HL-60/S4 treated with phorbol 12-myristate 13-acetate at 8.2 ng/mL for 4 days and 3 days (cell line): ENCODE results near the gene SEMA6B.
"Not testable (repeated sequence)": the region's sequence is repeated elsewhere in the genome, so short reads cannot be mapped to it uniquely, and the experiment has no call there.

Source experiments
- in situ Hi-C: fragments of 300-500 bp; cut with MboI; formaldehyde crosslinking; loops from 2 replicates; pipeline ENCODE4 v1.15.0; 2022; ENCODE audit warnings: low sequenced_read_pairs

Gene SEMA6B

GRCh38 chr19:4559569-4559968 lies at the start of gene SEMA6B:
Gene SEMA6B (minus strand): TSS chr19:4559684. CDS start chr19:4558457, 1,227 bp downstream.
- in situ Hi-C loops, result no loop called here

- in situ Hi-C loops, result no loop called here
Observed at GRCh38 chr19:4606921-4607678, 47.6 kb upstream of the SEMA6B start.

GRCh38 chr19:4606181-4606580 lies 46.7 kb upstream of the SEMA6B start:
- in situ Hi-C loops, result no loop called here

- in situ Hi-C loops, result no loop called here
Observed at GRCh38 chr19:4604912-4605311, 45.4 kb upstream of the SEMA6B start.

GRCh38 chr19:4602915-4603314 lies 43.4 kb upstream of the SEMA6B start:
- in situ Hi-C loops, result no loop called here

GRCh38 chr19:4602173-4602788 lies 42.8 kb upstream of the SEMA6B start:
- in situ Hi-C loops, result no loop called here

GRCh38 chr19:4600893-4601292 lies 41.4 kb upstream of the SEMA6B start:
- in situ Hi-C loops, result no loop called here

- in situ Hi-C loops, result no loop called here
Observed at GRCh38 chr19:4600082-4600481, 40.6 kb upstream of the SEMA6B start.

GRCh38 chr19:4598712-4599111 lies 39.2 kb upstream of the SEMA6B start:
- in situ Hi-C loops, result no loop called here

- in situ Hi-C loops, result no loop called here
Observed at GRCh38 chr19:4597975-4598671, 38.6 kb upstream of the SEMA6B start.

GRCh38 chr19:4597278-4597974 lies 37.9 kb upstream of the SEMA6B start:
- in situ Hi-C loops, result no loop called here

GRCh38 chr19:4596033-4596904 lies 36.8 kb upstream of the SEMA6B start:
- in situ Hi-C loops, result no loop called here

GRCh38 chr19:4595158-4595557 lies 35.7 kb upstream of the SEMA6B start:
- in situ Hi-C loops, result not testable (repeated sequence)

- in situ Hi-C loops, result no loop called here
Observed at GRCh38 chr19:4594201-4594600, 34.7 kb upstream of the SEMA6B start.

- in situ Hi-C loops, result no loop called here
Observed at GRCh38 chr19:4593409-4593851, 33.9 kb upstream of the SEMA6B start.

GRCh38 chr19:4592445-4592844 lies 33.0 kb upstream of the SEMA6B start:
- in situ Hi-C loops, result no loop called here

- in situ Hi-C loops, result no loop called here
Observed at GRCh38 chr19:4591320-4591719, 31.8 kb upstream of the SEMA6B start.

- in situ Hi-C loops, result no loop called here
Observed at GRCh38 chr19:4590559-4590958, 31.1 kb upstream of the SEMA6B start.

GRCh38 chr19:4589579-4590410 lies 30.3 kb upstream of the SEMA6B start:
- in situ Hi-C loops, result no loop called here
